Upper lobe of left lung (tissue), 6 donors: ENCODE measurements around the gene CAMK1D. TPM values are rescaled to one million over a fixed set of nuclear protein-coding genes. Genes with fewer than 3 reads are reported as not detected.

Experiments
- ATAC-seq, 2 donors: fragments of 200-7000 bp; cut with Tn5 transposase; one replicate each; pipeline ENCODE4 v1.9.1; 2022; ENCODE audit warnings: mild to moderate bottlenecking in 2 of 2, moderate library complexity in 2 of 2; ENCODE audit not compliant: low FRiP score in 2 of 2
- DNase-seq, 2 donors: peaks; one replicate each; pipeline ENCODE4 v3.0.0-alpha.2; 2019 to 2020
- H3K27ac ChIP-seq, 4 donors: fragments of 200-600 bp; sonication (generic); one replicate each; pipeline ENCODE4 v1.5.1; 2016 to 2019
- H3K27me3 ChIP-seq, 4 donors: fragments of 200-600 bp; sonication (generic); one replicate each; pipeline ENCODE4 v1.5.1; 2017 to 2019
- H3K36me3 ChIP-seq, 4 donors: fragments of 200-600 bp; sonication (generic); one replicate each; pipeline ENCODE4 v1.5.1; 2016 to 2019
- H3K4me1 ChIP-seq, 4 donors: fragments of 200-600 bp; sonication (generic); one replicate each; pipeline ENCODE4 v1.5.1; 2018 to 2019
- H3K4me3 ChIP-seq, 4 donors: fragments of 200-600 bp; sonication (generic); one replicate each; pipeline ENCODE4 v1.5.1; 2017 to 2019; ENCODE audit warnings: mild to moderate bottlenecking in 2 of 4, moderate library complexity in 1 of 4
- H3K9me3 ChIP-seq, 4 donors: fragments of 200-600 bp; sonication (generic); one replicate each; pipeline ENCODE4 v1.5.1; 2018 to 2019
- EP300 ChIP-seq, 4 donors: sonication (generic); formaldehyde crosslinking; IDR thresholded peaks; one replicate each; pipeline ENCODE4 v1.5.1; 2017; ENCODE audit warnings: antibody characterized with exemption in 4 of 4, control low read depth in 2 of 4
- POLR2A ChIP-seq, 4 donors: fragments of 450-650 bp; IDR thresholded peaks; one replicate each; pipeline ENCODE4 v1.5.1; 2016 to 2017; ENCODE audit warnings: antibody characterized with exemption in 4 of 4, mild to moderate bottlenecking in 2 of 4
- POLR2AphosphoS5 ChIP-seq, 2 donors: sonication (generic); formaldehyde crosslinking; IDR thresholded peaks; one replicate each; pipeline ENCODE4 v1.5.1; 2017; ENCODE audit warnings: antibody characterized with exemption in 2 of 2
- WGBS, 2 donors: methylation state at CpG; one replicate each; pipeline ENCODE4 v1.1.5; 2017 to 2018; 5-methylcytosine and 5-hydroxymethylcytosine counted together
- total RNA-seq, 6 donors: library from RNA; depleted of rRNA in 4 of 6; stranded (reverse); fragments of >200 nt in 4 of 6; gene quantifications; one replicate each; pipeline versions ENCODE4 v1.1.0 to v1.2.1, GENCODE V29; 2016 to 2021
- TF ChIP-seq, protein P1 (sequence below), 6 experiments: fragments of 450-650 bp in 4 of 6; fragments of 200-600 bp in 2 of 6; sonication (generic) in 2 of 6; IDR thresholded peaks; one replicate each; pipeline ENCODE4 v1.5.1; 2016 to 2019; ENCODE audit warnings: antibody characterized with exemption in 6 of 6
- donor health status: DM: no; HTN: no; CAD: no; lungs with moderate emphysema.
- donor health status: DM: no; HTN: yes; CAD: no; lungs with severe emphysema.

CAMK1D gene
- total RNA-seq, 6 donors from 2014 or later, result 6.2 to 29.2 (median 19.0) TPM

- ATAC-seq (no peak), DNase-seq (no peak)
- 82 to 87% methylated on average over 9 of the region's 9 CpGs for WGBS, 2 donors
- TF ChIP-seq POLR2A (IDR thresholded peaks at IDR 0.05) (no peak), POLR2AphosphoS5 (IDR thresholded peaks at IDR 0.05) (no peak), EP300 (IDR thresholded peaks at IDR 0.05) (no peak)
- TF ChIP-seq, protein P1, sequence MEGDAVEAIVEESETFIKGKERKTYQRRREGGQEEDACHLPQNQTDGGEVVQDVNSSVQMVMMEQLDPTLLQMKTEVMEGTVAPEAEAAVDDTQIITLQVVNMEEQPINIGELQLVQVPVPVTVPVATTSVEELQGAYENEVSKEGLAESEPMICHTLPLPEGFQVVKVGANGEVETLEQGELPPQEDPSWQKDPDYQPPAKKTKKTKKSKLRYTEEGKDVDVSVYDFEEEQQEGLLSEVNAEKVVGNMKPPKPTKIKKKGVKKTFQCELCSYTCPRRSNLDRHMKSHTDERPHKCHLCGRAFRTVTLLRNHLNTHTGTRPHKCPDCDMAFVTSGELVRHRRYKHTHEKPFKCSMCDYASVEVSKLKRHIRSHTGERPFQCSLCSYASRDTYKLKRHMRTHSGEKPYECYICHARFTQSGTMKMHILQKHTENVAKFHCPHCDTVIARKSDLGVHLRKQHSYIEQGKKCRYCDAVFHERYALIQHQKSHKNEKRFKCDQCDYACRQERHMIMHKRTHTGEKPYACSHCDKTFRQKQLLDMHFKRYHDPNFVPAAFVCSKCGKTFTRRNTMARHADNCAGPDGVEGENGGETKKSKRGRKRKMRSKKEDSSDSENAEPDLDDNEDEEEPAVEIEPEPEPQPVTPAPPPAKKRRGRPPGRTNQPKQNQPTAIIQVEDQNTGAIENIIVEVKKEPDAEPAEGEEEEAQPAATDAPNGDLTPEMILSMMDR (IDR thresholded peaks at IDR 0.05), result no peak
- Histone ChIP-seq H3K27ac (no peak overlapping the region), H3K27me3 (no peaks in the 10 kb centered on the region), H3K4me3 (no peak overlapping the region), H3K4me1 (no peaks in the 10 kb centered on the region), H3K9me3 (no peaks in the 10 kb centered on the region), H3K36me3 (no peaks in the 10 kb centered on the region)
Observed at GRCh38 chr10:12465385-12466136, 116.2 kb downstream of the CAMK1D start.

GRCh38 chr10:12466704-12467305 is 117.5 kb downstream of the CAMK1D start:
- WGBS, 2 donors, result 71 to 81% methylated on average over 17 of the region's 17 CpGs
- no peaks in the 10 kb centered on the region for H3K4me1 ChIP-seq
- DNase-seq, result no peak
- H3K36me3 ChIP-seq, result no peaks in the 10 kb centered on the region
- no peaks in the 10 kb centered on the region for H3K9me3 ChIP-seq
- TF ChIP-seq POLR2AphosphoS5 (IDR thresholded peaks at IDR 0.05) (no peak), POLR2A (IDR thresholded peaks at IDR 0.05) (no peak), EP300 (IDR thresholded peaks at IDR 0.05) (no peak)
- TF ChIP-seq, protein P1 (IDR thresholded peaks at IDR 0.05), result no peak
- no peak for ATAC-seq
- H3K4me3 ChIP-seq, result no peak overlapping the region
- no peaks in the 10 kb centered on the region for H3K27me3 ChIP-seq
- H3K27ac ChIP-seq, result no peak overlapping the region

GRCh38 chr10:12469345-12469744 is 120.0 kb downstream of the CAMK1D start:
- DNase-seq, result no peak
- H3K36me3 ChIP-seq, result no peaks in the 10 kb centered on the region
- 90 to 93% methylated on average over 5 of the region's 5 CpGs for WGBS, 2 donors
- no peak overlapping the region for H3K4me3 ChIP-seq
- no peak overlapping the region for H3K27ac ChIP-seq
- peaks cover 0 to 4% (median 1%) of the 10 kb centered on the region in 4 donors for H3K4me1 ChIP-seq
- no peaks in the 10 kb centered on the region for H3K9me3 ChIP-seq
- H3K27me3 ChIP-seq, result no peaks in the 10 kb centered on the region
- TF ChIP-seq, protein P1 (IDR thresholded peaks at IDR 0.05), result no peak
- TF ChIP-seq POLR2AphosphoS5 (IDR thresholded peaks at IDR 0.05) (no peak), EP300 (IDR thresholded peaks at IDR 0.05) (no peak), POLR2A (IDR thresholded peaks at IDR 0.05) (no peak)
- no peak for ATAC-seq

DNA sequence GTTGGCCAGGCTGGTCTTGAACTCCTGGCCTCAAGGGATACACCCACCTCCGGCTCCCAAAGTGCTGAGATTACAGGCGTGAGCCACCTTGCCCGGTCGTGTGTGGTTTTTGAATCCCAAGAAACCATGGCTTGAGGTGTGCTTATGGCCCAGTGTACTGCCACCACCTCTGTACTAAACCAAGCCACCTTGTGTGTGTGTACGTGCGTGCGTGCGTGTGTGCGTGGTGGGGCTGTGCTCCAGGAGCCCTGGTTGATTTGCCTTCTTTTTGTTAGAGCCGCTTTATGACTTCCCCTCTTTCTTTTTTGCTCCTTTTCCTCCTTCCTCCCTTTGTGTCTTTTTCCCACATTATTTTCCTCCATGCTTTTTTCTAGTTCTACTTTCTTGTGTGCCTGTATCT is 121.4 kb downstream of the CAMK1D start:
- Histone ChIP-seq H3K9me3 (no peaks in the 10 kb centered on the region), H3K27ac (no peak overlapping the region), H3K36me3 (no peaks in the 10 kb centered on the region), H3K27me3 (no peaks in the 10 kb centered on the region), H3K4me1 (peaks cover 0 to 4% (median 1%) of the 10 kb centered on the region in 4 donors), H3K4me3 (no peak overlapping the region)
- 90 to 98% methylated on average over 10 of the region's 10 CpGs for WGBS, 2 donors
- TF ChIP-seq POLR2A (IDR thresholded peaks at IDR 0.05), result no peak
- TF ChIP-seq POLR2AphosphoS5 (IDR thresholded peaks at IDR 0.05), result no peak
- no peak for TF ChIP-seq EP300 (IDR thresholded peaks at IDR 0.05)
- TF ChIP-seq, protein P1 (IDR thresholded peaks at IDR 0.05), result no peak
- DNase-seq (no peak), ATAC-seq (no peak)
